HepG2 (cell line): ENCODE results near the gene CRK. TPM values are rescaled to one million over a fixed set of nuclear protein-coding genes. Genes with fewer than 3 reads are reported as not detected.

ENCODE experiments used
- ARNT ChIP-seq: fragments of 450-650 bp; IDR thresholded peaks from 2 replicates; pipeline ENCODE4 v1.6.1; 2017
- FOXK1 ChIP-seq: sonication (generic); formaldehyde crosslinking; IDR thresholded peaks from 2 replicates; pipeline ENCODE4 v1.4.0; 2020; ENCODE audit warnings: low read depth, missing genetic modification reagents, borderline replicate concordance
- GABPB1 ChIP-seq: IDR thresholded peaks from 2 replicates; pipeline ENCODE4 v1.6.1; 2016; ENCODE audit warnings: mild to moderate bottlenecking, missing genetic modification reagents, moderate library complexity, missing compliant biosample characterization
- GLI4 ChIP-seq: sonication (generic); formaldehyde crosslinking; IDR thresholded peaks from 2 replicates; pipeline ENCODE4 v1.5.1; 2020; ENCODE audit warnings: missing genetic modification reagents, mild to moderate bottlenecking, moderate library complexity, borderline replicate concordance
- HNF4A ChIP-seq: sonication (generic); formaldehyde crosslinking; IDR thresholded peaks from 2 replicates; pipeline ENCODE4 v1.4.0; 2020; ENCODE audit warnings: missing genetic modification reagents
- NR0B2 ChIP-seq: sonication (generic); formaldehyde crosslinking; IDR thresholded peaks from 2 replicates; pipeline ENCODE4 v1.4.0; 2020; ENCODE audit warnings: mild to moderate bottlenecking, missing genetic modification reagents
- REL ChIP-seq: sonication (generic); formaldehyde crosslinking; conservative IDR thresholded peaks from 2 replicates; pipeline ENCODE4 v1.8.0; 2022; ENCODE audit warnings: mild to moderate bottlenecking, missing genetic modification reagents, moderate library complexity
- STAG1 ChIP-seq: sonication (generic); formaldehyde crosslinking; IDR thresholded peaks from 2 replicates; pipeline ENCODE4 v1.4.0; 2020; ENCODE audit warnings: missing genetic modification reagents
- ZMYM4 ChIP-seq: sonication (generic); formaldehyde crosslinking; IDR thresholded peaks from 2 replicates; pipeline ENCODE4 v1.8.1; 2023; ENCODE audit warnings: mild to moderate bottlenecking, missing genetic modification reagents
- polyA plus RNA-seq, 8 experiments: library from polyadenylated mRNA; depleted of rRNA in 3 of 8; stranded (reverse) in 7 of 8; unstranded in 1 of 8; fragments of >200 nt; fragmentation: Illumina TruSeq in 4 of 8; extraction: Trizol in 4 of 8; gene quantifications; 2 replicates each; pipeline versions ENCODE4 v1.2.1 to v1.2.3, GENCODE V29; 2011 to 2016; ENCODE audit warnings: low read depth in 4 of 8, missing spikeins in 1 of 8, mixed read lengths in 1 of 8; ENCODE audit not compliant: insufficient read depth in 1 of 8
- total RNA-seq, 5 experiments: library from RNA; depleted of rRNA; stranded (reverse); fragments of >200 nt; fragmentation: Illumina TruSeq; extraction: Trizol; gene quantifications; 2 replicates each; pipeline ENCODE4 v1.2.3, GENCODE V29; 2016; ENCODE audit warnings: low read depth in 1 of 5
- TF ChIP-seq, protein P1 (sequence below): sonication (generic); formaldehyde crosslinking; IDR thresholded peaks from 2 replicates; pipeline ENCODE4 v1.4.0; 2020; ENCODE audit warnings: low read depth, mild to moderate bottlenecking, missing genetic modification reagents
- TF ChIP-seq, protein P2 (sequence below): sonication (generic); formaldehyde crosslinking; IDR thresholded peaks from 2 replicates; pipeline ENCODE4 v1.5.1; 2020; ENCODE audit warnings: mild to moderate bottlenecking, missing genetic modification reagents, borderline replicate concordance

Gene CRK
- total and polyA plus RNA-seq, 2 of the 13 experiments (the other 11 are each of a cell fraction or from before 2014, with no cell fraction given): 47.4 to 54.2 TPM

- TF ChIP-seq NR0B2 (CRISPR knock-in tag) (peak; percentile 74; the same call in 1 of the 2 replicates), ZMYM4 (CRISPR knock-in tag) (0 out of 2 replicates have a peak, but pooled peaks have one; percentile 41), ARNT (no peak), FOXK1 (CRISPR knock-in tag) (no peak), GABPB1 (CRISPR knock-in tag) (peak; percentile 81; the same call in 1 of the 2 replicates), REL (CRISPR knock-in tag) (no peak), GLI4 (peak; percentile 60; the same call in 1 of the 2 replicates), STAG1 (no peak), HNF4A (CRISPR knock-in tag) (peak; percentile 40)
- TF ChIP-seq, protein P1, sequence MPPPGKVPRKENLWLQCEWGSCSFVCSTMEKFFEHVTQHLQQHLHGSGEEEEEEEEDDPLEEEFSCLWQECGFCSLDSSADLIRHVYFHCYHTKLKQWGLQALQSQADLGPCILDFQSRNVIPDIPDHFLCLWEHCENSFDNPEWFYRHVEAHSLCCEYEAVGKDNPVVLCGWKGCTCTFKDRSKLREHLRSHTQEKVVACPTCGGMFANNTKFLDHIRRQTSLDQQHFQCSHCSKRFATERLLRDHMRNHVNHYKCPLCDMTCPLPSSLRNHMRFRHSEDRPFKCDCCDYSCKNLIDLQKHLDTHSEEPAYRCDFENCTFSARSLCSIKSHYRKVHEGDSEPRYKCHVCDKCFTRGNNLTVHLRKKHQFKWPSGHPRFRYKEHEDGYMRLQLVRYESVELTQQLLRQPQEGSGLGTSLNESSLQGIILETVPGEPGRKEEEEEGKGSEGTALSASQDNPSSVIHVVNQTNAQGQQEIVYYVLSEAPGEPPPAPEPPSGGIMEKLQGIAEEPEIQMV (CRISPR knock-in tag): no peak
- TF ChIP-seq, protein P2, sequence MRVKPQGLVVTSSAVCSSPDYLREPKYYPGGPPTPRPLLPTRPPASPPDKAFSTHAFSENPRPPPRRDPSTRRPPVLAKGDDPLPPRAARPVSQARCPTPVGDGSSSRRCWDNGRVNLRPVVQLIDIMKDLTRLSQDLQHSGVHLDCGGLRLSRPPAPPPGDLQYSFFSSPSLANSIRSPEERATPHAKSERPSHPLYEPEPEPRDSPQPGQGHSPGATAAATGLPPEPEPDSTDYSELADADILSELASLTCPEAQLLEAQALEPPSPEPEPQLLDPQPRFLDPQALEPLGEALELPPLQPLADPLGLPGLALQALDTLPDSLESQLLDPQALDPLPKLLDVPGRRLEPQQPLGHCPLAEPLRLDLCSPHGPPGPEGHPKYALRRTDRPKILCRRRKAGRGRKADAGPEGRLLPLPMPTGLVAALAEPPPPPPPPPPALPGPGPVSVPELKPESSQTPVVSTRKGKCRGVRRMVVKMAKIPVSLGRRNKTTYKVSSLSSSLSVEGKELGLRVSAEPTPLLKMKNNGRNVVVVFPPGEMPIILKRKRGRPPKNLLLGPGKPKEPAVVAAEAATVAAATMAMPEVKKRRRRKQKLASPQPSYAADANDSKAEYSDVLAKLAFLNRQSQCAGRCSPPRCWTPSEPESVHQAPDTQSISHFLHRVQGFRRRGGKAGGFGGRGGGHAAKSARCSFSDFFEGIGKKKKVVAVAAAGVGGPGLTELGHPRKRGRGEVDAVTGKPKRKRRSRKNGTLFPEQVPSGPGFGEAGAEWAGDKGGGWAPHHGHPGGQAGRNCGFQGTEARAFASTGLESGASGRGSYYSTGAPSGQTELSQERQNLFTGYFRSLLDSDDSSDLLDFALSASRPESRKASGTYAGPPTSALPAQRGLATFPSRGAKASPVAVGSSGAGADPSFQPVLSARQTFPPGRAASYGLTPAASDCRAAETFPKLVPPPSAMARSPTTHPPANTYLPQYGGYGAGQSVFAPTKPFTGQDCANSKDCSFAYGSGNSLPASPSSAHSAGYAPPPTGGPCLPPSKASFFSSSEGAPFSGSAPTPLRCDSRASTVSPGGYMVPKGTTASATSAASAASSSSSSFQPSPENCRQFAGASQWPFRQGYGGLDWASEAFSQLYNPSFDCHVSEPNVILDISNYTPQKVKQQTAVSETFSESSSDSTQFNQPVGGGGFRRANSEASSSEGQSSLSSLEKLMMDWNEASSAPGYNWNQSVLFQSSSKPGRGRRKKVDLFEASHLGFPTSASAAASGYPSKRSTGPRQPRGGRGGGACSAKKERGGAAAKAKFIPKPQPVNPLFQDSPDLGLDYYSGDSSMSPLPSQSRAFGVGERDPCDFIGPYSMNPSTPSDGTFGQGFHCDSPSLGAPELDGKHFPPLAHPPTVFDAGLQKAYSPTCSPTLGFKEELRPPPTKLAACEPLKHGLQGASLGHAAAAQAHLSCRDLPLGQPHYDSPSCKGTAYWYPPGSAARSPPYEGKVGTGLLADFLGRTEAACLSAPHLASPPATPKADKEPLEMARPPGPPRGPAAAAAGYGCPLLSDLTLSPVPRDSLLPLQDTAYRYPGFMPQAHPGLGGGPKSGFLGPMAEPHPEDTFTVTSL (CRISPR knock-in tag): peak; percentile 48; the same call in 1 of the 2 replicates
Observed at GRCh38 chr17:1490643-1491442, 34.8 kb upstream of the CRK start (continued).
